HepG2 (cell line): ENCODE measurements around the gene WDR37. TPM values are rescaled to one million over a fixed set of nuclear protein-coding genes. Genes with fewer than 3 reads are reported as not detected.

Source experiments
- ATAC-seq: fragments of 200-7000 bp; cut with Tn5 transposase; 3 replicates; pipeline ENCODE4 v1.9.1; 2020; ENCODE audit warnings: mild to moderate bottlenecking, moderate library complexity
- BruUV-seq: library from RNA; stranded (reverse); fragments of 400-500 nt; replicated peaks from 2 replicates; lab custom pipeline; 2021; lab: Mats Ljungman, UMichigan
- CTCF ChIA-PET: fragments of 300-600 bp; formaldehyde crosslinking; extraction: SDS; loops from one replicate; lab custom pipeline; 2021; ENCODE audit warnings: low total read pairs, inconsistent platforms, low intra/inter-chr PET ratio; lab: Yijun Ruan, JAX
- POLR2A ChIA-PET: fragments of 350-600 bp; sonication (Branson Sonifier 250); formaldehyde crosslinking; loops from one replicate; lab custom pipeline; 2020; ENCODE audit warnings: antibody characterized with exemption, inconsistent platforms; lab: Yijun Ruan, JAX
- DNase-seq: peaks from one replicate; pipeline ENCODE4 v3.0.0-alpha.2; 2015; ENCODE audit warnings: low spot score
- FAIRE-seq: peaks from 3 replicates; lab custom pipeline; 2011; peaks lifted over from hg19 to GRCh38; lab: Jason Lieb, UNC
- H2AFZ ChIP-seq: one replicate; pipeline ENCODE4 v1.6.1; 2011; ENCODE audit warnings: low read length, inconsistent platforms
- H3K27ac ChIP-seq: fragments of 300-600 bp; 3 replicates; pipeline ENCODE4 v1.8.0; 2011; ENCODE audit warnings: mixed run types, mild to moderate bottlenecking, mixed read lengths, low read length, inconsistent platforms; ENCODE audit not compliant: insufficient read depth; ENCODE audit errors: extremely low read length
- H3K27me3 ChIP-seq, 2 experiments: fragments of 200-600 bp in 1 of 2; 2 replicates in 1 of 2; 3 replicates in 1 of 2; pipeline versions ENCODE4 v1.6.0 to v1.8.0; 2011; ENCODE audit warnings: low read length in 2 of 2, mild to moderate bottlenecking in 2 of 2, moderate library complexity in 2 of 2, inconsistent platforms in 1 of 2; ENCODE audit not compliant: insufficient read depth in 2 of 2, control insufficient read depth in 1 of 2
- H3K36me3 ChIP-seq, 2 experiments: fragments of 200-600 bp in 1 of 2; replicated peaks in 1 of 2; 2 replicates in 1 of 2; 3 replicates in 1 of 2; pipeline versions ENCODE4 v1.5.1 to v1.8.0; 2011; ENCODE audit warnings: low read length in 2 of 2, inconsistent platforms in 1 of 2; ENCODE audit not compliant: insufficient read depth in 2 of 2, control insufficient read depth in 1 of 2
- H3K4me1 ChIP-seq: 2 replicates; pipeline ENCODE4 v1.5.1; 2012; ENCODE audit warnings: low read length, inconsistent platforms; ENCODE audit not compliant: insufficient read depth
- H3K4me2 ChIP-seq: 2 replicates; pipeline ENCODE4 v1.6.0; 2011; ENCODE audit warnings: low read depth, low read length, inconsistent platforms
- H3K4me3 ChIP-seq, 3 experiments: fragments of 200-600 bp in 1 of 3; sonication (generic), shearing (Covaris generic) in 1 of 3; replicated peaks in 1 of 3; 2 replicates each; pipeline ENCODE4 v1.5.1; 2011 to 2016; ENCODE audit warnings: low read length in 3 of 3, inconsistent platforms in 2 of 3, low read depth in 2 of 3, mild to moderate bottlenecking in 2 of 3, control low read depth in 1 of 3, mixed read lengths in 1 of 3; ENCODE audit not compliant: insufficient read depth in 1 of 3
- H3K79me2 ChIP-seq: one replicate; pipeline ENCODE4 v1.6.1; 2011; ENCODE audit warnings: low read length, inconsistent platforms; ENCODE audit not compliant: insufficient read depth
- H3K9ac ChIP-seq: 2 replicates; pipeline ENCODE4 v1.6.0; 2011; ENCODE audit warnings: mild to moderate bottlenecking, low read depth, low read length, inconsistent platforms; ENCODE audit not compliant: insufficient read depth
- H3K9me3 ChIP-seq: 2 replicates; pipeline ENCODE4 v1.5.1; 2012; ENCODE audit warnings: mild to moderate bottlenecking, low read length
- H4K20me1 ChIP-seq: 2 replicates; pipeline ENCODE4 v1.6.0; 2011; ENCODE audit warnings: inconsistent platforms, mild to moderate bottlenecking, low read length, moderate library complexity; ENCODE audit not compliant: insufficient read depth
- CBX1 ChIP-seq: IDR thresholded peaks from one replicate; pipeline ENCODE4 v1.6.1; 2016; ENCODE audit warnings: antibody characterized with exemption, low read depth
- PAWR ChIP-seq: sonication (generic); formaldehyde crosslinking; IDR thresholded peaks from 2 replicates; pipeline ENCODE4 v1.4.0; 2020; ENCODE audit warnings: missing genetic modification reagents, mild to moderate bottlenecking, borderline replicate concordance
- REPIN1 ChIP-seq: sonication (generic); formaldehyde crosslinking; IDR thresholded peaks from 2 replicates; pipeline ENCODE4 v1.8.0; 2022; ENCODE audit warnings: missing genetic modification reagents, low read depth, mild to moderate bottlenecking, borderline replicate concordance
- SKI ChIP-seq: fragments of 450-650 bp; IDR thresholded peaks from one replicate; pipeline ENCODE4 v1.6.1; 2018; ENCODE audit warnings: mild to moderate bottlenecking; ENCODE audit not compliant: partially characterized antibody
- TGIF2 ChIP-seq: IDR thresholded peaks from 2 replicates; pipeline ENCODE4 v1.6.1; 2016; ENCODE audit warnings: control low read depth, missing compliant biosample characterization
- ZNF740 ChIP-seq: sonication (generic); formaldehyde crosslinking; IDR thresholded peaks from 2 replicates; pipeline ENCODE4 v1.4.0; 2020; ENCODE audit warnings: missing genetic modification reagents
- WGBS: methylation state at CpG from one replicate; pipeline ENCODE4 v1.1.6; 2017; ENCODE audit warnings: low lambda C conversion rate; 5-methylcytosine and 5-hydroxymethylcytosine counted together
- in situ Hi-C: cut with HindIII; loops from 2 replicates; pipeline ENCODE4 v1.10.0; 2017; ENCODE audit warnings: low pct_unique_long_range_greater_than_20kb; ENCODE audit not compliant: extremely low pct_ligation_motif_present
- intact Hi-C: fragments of 100-400 bp; cut with micrococcal nuclease; formaldehyde crosslinking; loops from one replicate; pipeline ENCODE4 v1.10.0; 2022; ENCODE audit not compliant: unreplicated experiment
- polyA plus RNA-seq, 8 experiments: library from polyadenylated mRNA; depleted of rRNA in 3 of 8; stranded (reverse) in 7 of 8; unstranded in 1 of 8; fragments of >200 nt; fragmentation: Illumina TruSeq in 4 of 8; extraction: Trizol in 4 of 8; gene quantifications; 2 replicates each; pipeline versions ENCODE4 v1.2.1 to v1.2.3, GENCODE V29; 2011 to 2016; ENCODE audit warnings: low read depth in 4 of 8, missing spikeins in 1 of 8, mixed read lengths in 1 of 8; ENCODE audit not compliant: insufficient read depth in 1 of 8
- total RNA-seq, 5 experiments: library from RNA; depleted of rRNA; stranded (reverse); fragments of >200 nt; fragmentation: Illumina TruSeq; extraction: Trizol; gene quantifications; 2 replicates each; pipeline ENCODE4 v1.2.3, GENCODE V29; 2016; ENCODE audit warnings: low read depth in 1 of 5
- TF ChIP-seq, protein P1 (sequence below): sonication (generic); formaldehyde crosslinking; IDR thresholded peaks from 2 replicates; pipeline ENCODE4 v1.4.0; 2020; ENCODE audit warnings: missing genetic modification reagents, mild to moderate bottlenecking, borderline replicate concordance

WDR37 gene
- total and polyA plus RNA-seq, 2 of the 13 experiments (the other 11 are each of a cell fraction or from before 2014, with no cell fraction given), result 5.9 to 7.5 TPM

GRCh38 chr10:1026578-1026977 is 29.6 kb upstream of the WDR37 start:
- intact Hi-C loops (no loop called here), in situ Hi-C loops (no loop called here)
- FAIRE-seq (no peak), DNase-seq (no peak), ATAC-seq (no peak)
- Histone ChIP-seq H3K4me1 (no peaks in the 10 kb centered on the region), H3K4me2 (no peak overlapping the region), H3K9me3 (no peaks in the 10 kb centered on the region), H3K27ac (no peak overlapping the region), H4K20me1 (no peaks in the 10 kb centered on the region), H3K79me2 (no peaks in the 10 kb centered on the region), H3K36me3 (no peaks in the 10 kb centered on the region), H2AFZ (no peak overlapping the region), H3K27me3 (no peaks in the 10 kb centered on the region), H3K4me3 (no peak overlapping the region), H3K9ac (no peak overlapping the region)
- TF ChIP-seq CBX1 (no peak), REPIN1 (CRISPR knock-in tag) (no peak), PAWR (CRISPR knock-in tag) (no peak), SKI (no peak), TGIF2 (no peak), ZNF740 (CRISPR knock-in tag) (no peak)
- TF ChIP-seq, protein P1, sequence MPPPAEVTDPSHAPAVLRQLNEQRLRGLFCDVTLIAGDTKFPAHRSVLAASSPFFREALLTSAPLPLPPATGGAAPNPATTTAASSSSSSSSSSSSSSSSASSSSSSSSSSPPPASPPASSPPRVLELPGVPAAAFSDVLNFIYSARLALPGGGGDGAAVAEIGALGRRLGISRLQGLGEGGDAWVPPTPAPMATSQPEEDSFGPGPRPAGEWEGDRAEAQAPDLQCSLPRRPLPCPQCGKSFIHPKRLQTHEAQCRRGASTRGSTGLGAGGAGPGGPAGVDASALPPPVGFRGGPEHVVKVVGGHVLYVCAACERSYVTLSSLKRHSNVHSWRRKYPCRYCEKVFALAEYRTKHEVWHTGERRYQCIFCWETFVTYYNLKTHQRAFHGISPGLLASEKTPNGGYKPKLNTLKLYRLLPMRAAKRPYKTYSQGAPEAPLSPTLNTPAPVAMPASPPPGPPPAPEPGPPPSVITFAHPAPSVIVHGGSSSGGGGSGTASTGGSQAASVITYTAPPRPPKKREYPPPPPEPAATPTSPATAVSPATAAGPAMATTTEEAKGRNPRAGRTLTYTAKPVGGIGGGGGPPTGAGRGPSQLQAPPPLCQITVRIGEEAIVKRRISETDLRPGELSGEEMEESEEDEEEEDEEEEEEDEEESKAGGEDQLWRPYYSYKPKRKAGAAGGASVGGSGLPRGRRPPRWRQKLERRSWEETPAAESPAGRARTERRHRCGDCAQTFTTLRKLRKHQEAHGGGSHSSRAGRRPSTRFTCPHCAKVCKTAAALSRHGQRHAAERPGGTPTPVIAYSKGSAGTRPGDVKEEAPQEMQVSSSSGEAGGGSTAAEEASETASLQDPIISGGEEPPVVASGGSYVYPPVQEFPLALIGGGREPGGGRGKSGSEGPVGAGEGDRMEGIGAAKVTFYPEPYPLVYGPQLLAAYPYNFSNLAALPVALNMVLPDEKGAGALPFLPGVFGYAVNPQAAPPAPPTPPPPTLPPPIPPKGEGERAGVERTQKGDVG, result no peak
- ChIA-PET CTCF (no interaction called here), POLR2A (no interaction called here)
- 89% methylated on average over 6 of the region's 6 CpGs for WGBS
- BruUV-seq, result no TSS peak
